GM18870 (cell line): Measurements from ENCODE around the gene CD72.
"Not testable (repeated sequence)": the region's sequence is repeated elsewhere in the genome, so short reads cannot be mapped to it uniquely, and the experiment has no call there.

Experiments used
- ATAC-seq: cut with Tn5 transposase; IDR thresholded peaks from one replicate; pipeline ENCODE4 v1.9.1; 2021; ENCODE audit warnings: moderate library complexity; ENCODE audit not compliant: unreplicated experiment

CD72 gene

GRCh38 chr9:35598866-35599590 lies 19.2 kb downstream of the CD72 start:
- no peak for ATAC-seq

GRCh38 chr9:35596907-35597306 lies 21.3 kb downstream of the CD72 start:
- ATAC-seq, result not testable (repeated sequence)

GRCh38 chr9:35594471-35594870 lies 23.7 kb downstream of the CD72 start:
- ATAC-seq, result no peak

GRCh38 chr9:35593581-35593980 lies 24.6 kb downstream of the CD72 start:
- no peak for ATAC-seq

GRCh38 chr9:35588506-35588905 lies 29.7 kb downstream of the CD72 start:
- ATAC-seq, result not testable (repeated sequence)

- not testable (repeated sequence) for ATAC-seq
Measured at GRCh38 chr9:35584681-35585080, 33.5 kb downstream of the CD72 start.

- not testable (repeated sequence) for ATAC-seq
Measured at GRCh38 chr9:35583521-35583920, 34.7 kb downstream of the CD72 start.

- ATAC-seq, result not testable (repeated sequence)
Measured at GRCh38 chr9:35579659-35580227, 38.5 kb downstream of the CD72 start.

- ATAC-seq, result no peak
Measured at GRCh38 chr9:35579130-35579529, 39.1 kb downstream of the CD72 start.

GRCh38 chr9:35577486-35577885 lies 40.7 kb downstream of the CD72 start:
- no peak for ATAC-seq

- ATAC-seq, result no peak
Measured at GRCh38 chr9:35575478-35575877, 42.7 kb downstream of the CD72 start.

- ATAC-seq, result no peak
Measured at GRCh38 chr9:35574578-35575122, 43.6 kb downstream of the CD72 start.

- ATAC-seq, result no peak
Measured at GRCh38 chr9:35570709-35571504, 47.3 kb downstream of the CD72 start.

GRCh38 chr9:35569206-35569605 lies 49.0 kb downstream of the CD72 start:
- ATAC-seq, result no peak

- ATAC-seq, result no peak
Measured at GRCh38 chr9:35568196-35568595, 50.0 kb downstream of the CD72 start.

- ATAC-seq, result no peak
Measured at GRCh38 chr9:35566417-35566816, 51.8 kb downstream of the CD72 start.

GRCh38 chr9:35564658-35565061 lies 53.6 kb downstream of the CD72 start:
- no peak for ATAC-seq

- no peak for ATAC-seq
Measured at GRCh38 chr9:35563791-35564197, 54.4 kb downstream of the CD72 start.

GRCh38 chr9:35562895-35563780 lies 55.1 kb downstream of the CD72 start:
- ATAC-seq, result no peak

GRCh38 chr9:35561468-35562261 lies 56.5 kb downstream of the CD72 start:
- no peak for ATAC-seq
